ENCODE measurements around the gene RASGRP3. TPM values are rescaled to one million over a fixed set of nuclear protein-coding genes. Genes with fewer than 3 reads are reported as not detected.

Gene RASGRP3
- total and polyA plus RNA-seq, 2 donors (not counting 3 experiments of a cell fraction or from before 2014, with no cell fraction given) = 16.0 to 39.6 TPM

DNA sequence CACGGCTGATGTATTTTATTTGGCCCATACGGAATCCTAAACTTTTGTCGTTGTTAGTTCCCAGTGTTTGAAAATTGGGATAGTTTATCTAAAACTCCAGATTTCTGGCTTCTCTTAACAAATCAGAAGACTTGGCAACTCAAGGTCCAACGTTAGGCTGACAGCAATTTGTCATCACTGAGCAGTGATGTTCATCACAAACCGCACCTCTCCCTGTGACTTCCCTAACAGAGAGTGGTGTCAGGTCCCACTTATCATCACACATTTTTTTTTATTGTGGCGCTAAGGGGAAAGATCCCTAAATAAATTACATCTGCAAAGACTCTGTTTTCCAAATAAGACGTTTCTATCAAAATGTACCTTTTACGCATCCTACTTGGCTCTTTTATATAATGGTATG is 55.7 kb downstream of the RASGRP3 start:
- Histone ChIP-seq H3K27me3 (ENCODE audit: control insufficient read depth in 2 of 2, insufficient read depth in 2 of 2, low read length in 2 of 2) (no peaks in the 10 kb centered on the region), H3K27ac (ENCODE audit: insufficient read depth, low read depth, low read length) (no peak overlapping the region), H3K9ac (replicated peaks; ENCODE audit: extremely low read depth, insufficient read depth, low read length) (no peak overlapping the region), H3K79me2 (ENCODE audit: control insufficient read depth, insufficient read depth, low read length) (no peaks in the 10 kb centered on the region), H3K4me2 (ENCODE audit: insufficient read depth, low read length) (no peak overlapping the region), H4K20me1 (replicated peaks; ENCODE audit: control insufficient read depth, extremely low read depth, insufficient read depth, low read length) (no peaks in the 10 kb centered on the region), H3K9me3 (replicated peaks; ENCODE audit: control insufficient read depth, insufficient read depth, low read length) (no peaks in the 10 kb centered on the region), H3K4me1 (ENCODE audit: control insufficient read depth, extremely low read depth, insufficient read depth, low read length) (no peaks in the 10 kb centered on the region), H3K36me3 (ENCODE audit: control insufficient read depth in 2 of 2, extremely low read depth in 1 of 2, insufficient read depth in 2 of 2, low read length in 2 of 2) (no peaks in the 10 kb centered on the region), H2AFZ (ENCODE audit: low read depth, low read length) (no peak overlapping the region), H3K4me3 (replicated peaks in 1 of 3; ENCODE audit: insufficient read depth in 1 of 3, low read depth in 1 of 3, low read length in 3 of 3) (no peak overlapping the region), H3K9me1 (replicated peaks; ENCODE audit: control insufficient read depth, extremely low read depth, insufficient read depth, low read length) (no peaks in the 10 kb centered on the region)
- intact Hi-C loops (cut with micrococcal nuclease) = no loop called here
- TF ChIP-seq, protein P1, sequence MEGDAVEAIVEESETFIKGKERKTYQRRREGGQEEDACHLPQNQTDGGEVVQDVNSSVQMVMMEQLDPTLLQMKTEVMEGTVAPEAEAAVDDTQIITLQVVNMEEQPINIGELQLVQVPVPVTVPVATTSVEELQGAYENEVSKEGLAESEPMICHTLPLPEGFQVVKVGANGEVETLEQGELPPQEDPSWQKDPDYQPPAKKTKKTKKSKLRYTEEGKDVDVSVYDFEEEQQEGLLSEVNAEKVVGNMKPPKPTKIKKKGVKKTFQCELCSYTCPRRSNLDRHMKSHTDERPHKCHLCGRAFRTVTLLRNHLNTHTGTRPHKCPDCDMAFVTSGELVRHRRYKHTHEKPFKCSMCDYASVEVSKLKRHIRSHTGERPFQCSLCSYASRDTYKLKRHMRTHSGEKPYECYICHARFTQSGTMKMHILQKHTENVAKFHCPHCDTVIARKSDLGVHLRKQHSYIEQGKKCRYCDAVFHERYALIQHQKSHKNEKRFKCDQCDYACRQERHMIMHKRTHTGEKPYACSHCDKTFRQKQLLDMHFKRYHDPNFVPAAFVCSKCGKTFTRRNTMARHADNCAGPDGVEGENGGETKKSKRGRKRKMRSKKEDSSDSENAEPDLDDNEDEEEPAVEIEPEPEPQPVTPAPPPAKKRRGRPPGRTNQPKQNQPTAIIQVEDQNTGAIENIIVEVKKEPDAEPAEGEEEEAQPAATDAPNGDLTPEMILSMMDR (IDR thresholded peaks at IDR 0.05; ENCODE audit: extremely low read depth in 1 of 2, insufficient read depth in 1 of 2, low read depth in 1 of 2, low read length in 2 of 2) = no peak
- TF ChIP-seq POLR2AphosphoS5 (IDR thresholded peaks at IDR 0.05; ENCODE audit: insufficient read depth, low read depth, low read length) (no peak), GATA2 (IDR thresholded peaks at IDR 0.05; ENCODE audit: insufficient read depth, insufficient read length, low read depth, low read length) (no peak), MYC (IDR thresholded peaks at IDR 0.05; ENCODE audit: low read depth, low read length) (no peak), JUN (IDR thresholded peaks at IDR 0.05; ENCODE audit: borderline replicate concordance, insufficient read depth, insufficient read length, low read depth) (no peak), POLR2A (IDR thresholded peaks at IDR 0.05; ENCODE audit: low read depth, low read length) (no peak), EZH2 (IDR thresholded peaks at IDR 0.05; ENCODE audit: borderline replicate concordance, low read depth, low read length, severe bottlenecking) (no peak), MAX (IDR thresholded peaks at IDR 0.05; ENCODE audit: insufficient read depth, insufficient read length) (no peak), FOS (IDR thresholded peaks at IDR 0.05; ENCODE audit: borderline replicate concordance, insufficient read depth, low read length) (no peak)
- ChIA-PET CTCF (no interaction called here), POLR2A (no interaction called here)
- no TSS peak for BruUV-seq (replicated peaks)
- dilution Hi-C loops (cut with MboI; ENCODE audit: extremely low pct_ligation_motif_present, low sequenced_read_pairs) = no loop called here
- DNase-seq (ENCODE audit: low read depth, low spot score) (no peak), FAIRE-seq (no peak)

All from endothelial cell of umbilical vein (primary cell).